SHP77 (cell line): ENCODE measurements around the gene BARHL2.

Experiments
- DNase-seq, 2 experiments: peaks; one replicate each; lab custom pipeline; 2025; lab: John Stamatoyannopoulos, UW

BARHL2 gene

GRCh38 chr1:90724926-90725656 lies 8.0 kb upstream of the BARHL2 start:
- DNase-seq: no peak

- no peak for DNase-seq
Observed at GRCh38 chr1:90724361-90724760, 7.3 kb upstream of the BARHL2 start.

GRCh38 chr1:90723590-90724108 lies 6.5 kb upstream of the BARHL2 start:
- peak in 1 of 2 experiments; percentile 2 for DNase-seq

GRCh38 chr1:90722874-90723589 lies 5.9 kb upstream of the BARHL2 start:
- DNase-seq: no peak

- peak; percentile 57 to 58 for DNase-seq
Observed at GRCh38 chr1:90721210-90722194, 4.4 kb upstream of the BARHL2 start.

- DNase-seq: no peak
Observed at GRCh38 chr1:90720145-90720636, 3.1 kb upstream of the BARHL2 start.

- no peak for DNase-seq
Observed at GRCh38 chr1:90719330-90720144, 2.4 kb upstream of the BARHL2 start.

- DNase-seq: no peak
Observed at GRCh38 chr1:90718411-90719329, 1.6 kb upstream of the BARHL2 start.

GRCh38 chr1:90717665-90718410 lies 736 bp upstream of the BARHL2 start:
- DNase-seq: no peak

- no peak for DNase-seq
Observed at GRCh38 chr1:90717356-90717664, 208 bp upstream of the BARHL2 start.

GRCh38 chr1:90716243-90716551 lies 905 bp downstream of the BARHL2 start:
- no peak for DNase-seq

- no peak for DNase-seq
Observed at GRCh38 chr1:90715309-90715708, 1.8 kb downstream of the BARHL2 start.

- no peak for DNase-seq
Observed at GRCh38 chr1:90714521-90714951, 2.6 kb downstream of the BARHL2 start.

- DNase-seq: no peak
Observed at GRCh38 chr1:90713741-90714509, 3.2 kb downstream of the BARHL2 start.

- no peak for DNase-seq
Observed at GRCh38 chr1:90712915-90713730, 4.0 kb downstream of the BARHL2 start.

GRCh38 chr1:90712153-90712856 lies 4.8 kb downstream of the BARHL2 start:
- no peak for DNase-seq

GRCh38 chr1:90711696-90712095 lies 5.4 kb downstream of the BARHL2 start:
- DNase-seq: no peak
